Retinal pigment epithelial cell (primary cell): Measurements from ENCODE around the gene PCED1B.

Experiments used
- DNase-seq: peaks from one replicate; pipeline ENCODE4 v3.0.0-alpha.2; 2010; ENCODE audit warnings: low read depth
- H3K4me3 ChIP-seq: 2 replicates; pipeline ENCODE4 v1.5.1; 2011; ENCODE audit warnings: mild to moderate bottlenecking, low read length, control low read depth, moderate library complexity
- TF ChIP-seq, protein P1 (sequence below): conservative IDR thresholded peaks from 2 replicates; pipeline ENCODE4 v1.5.1; 2011; ENCODE audit warnings: low read depth, low read length, control low read depth, inconsistent platforms

Gene PCED1B

DNA sequence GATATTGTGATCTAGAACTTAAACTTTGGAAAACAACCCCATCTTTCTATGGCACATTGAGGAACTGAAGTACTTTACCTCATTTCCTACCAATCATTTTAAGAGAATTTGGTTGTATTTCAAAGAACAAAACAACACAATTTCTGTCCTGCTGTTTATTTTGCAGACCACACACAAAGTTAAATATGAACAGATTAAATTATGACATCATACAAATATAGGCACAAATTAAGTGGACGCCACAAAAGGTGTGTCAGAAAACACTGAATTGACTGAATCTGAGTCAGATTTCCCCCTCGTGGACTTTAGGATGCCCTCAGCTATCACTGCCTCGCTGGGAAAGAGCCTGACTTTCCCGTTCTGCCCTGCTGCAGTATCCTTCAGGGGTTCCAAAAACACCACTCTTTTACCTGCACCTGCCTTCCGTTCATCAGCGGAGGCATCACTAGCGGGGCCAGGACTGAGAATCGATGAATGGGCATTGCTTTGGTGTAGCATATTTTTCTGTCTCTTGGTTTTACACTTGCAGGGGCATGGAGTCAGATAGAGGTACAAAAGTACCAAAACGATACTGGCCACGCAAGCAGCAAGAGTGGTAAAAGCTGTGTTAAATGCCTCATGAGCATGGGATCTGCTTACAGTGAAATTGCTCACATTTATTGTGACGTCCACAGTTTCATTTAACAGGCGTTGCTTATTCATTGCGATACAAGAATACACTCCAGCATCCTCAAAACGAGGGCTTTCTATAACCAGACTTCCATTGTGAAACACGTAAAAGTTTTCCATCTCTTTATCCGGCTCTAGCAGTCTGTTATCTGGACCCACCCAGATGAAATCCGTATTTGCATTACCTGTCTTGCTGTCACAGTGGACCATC, 2.0 kb upstream of the PCED1B start:
- TF ChIP-seq, protein P1, sequence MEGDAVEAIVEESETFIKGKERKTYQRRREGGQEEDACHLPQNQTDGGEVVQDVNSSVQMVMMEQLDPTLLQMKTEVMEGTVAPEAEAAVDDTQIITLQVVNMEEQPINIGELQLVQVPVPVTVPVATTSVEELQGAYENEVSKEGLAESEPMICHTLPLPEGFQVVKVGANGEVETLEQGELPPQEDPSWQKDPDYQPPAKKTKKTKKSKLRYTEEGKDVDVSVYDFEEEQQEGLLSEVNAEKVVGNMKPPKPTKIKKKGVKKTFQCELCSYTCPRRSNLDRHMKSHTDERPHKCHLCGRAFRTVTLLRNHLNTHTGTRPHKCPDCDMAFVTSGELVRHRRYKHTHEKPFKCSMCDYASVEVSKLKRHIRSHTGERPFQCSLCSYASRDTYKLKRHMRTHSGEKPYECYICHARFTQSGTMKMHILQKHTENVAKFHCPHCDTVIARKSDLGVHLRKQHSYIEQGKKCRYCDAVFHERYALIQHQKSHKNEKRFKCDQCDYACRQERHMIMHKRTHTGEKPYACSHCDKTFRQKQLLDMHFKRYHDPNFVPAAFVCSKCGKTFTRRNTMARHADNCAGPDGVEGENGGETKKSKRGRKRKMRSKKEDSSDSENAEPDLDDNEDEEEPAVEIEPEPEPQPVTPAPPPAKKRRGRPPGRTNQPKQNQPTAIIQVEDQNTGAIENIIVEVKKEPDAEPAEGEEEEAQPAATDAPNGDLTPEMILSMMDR: no peak
- DNase-seq: no peak
- peak overlapping the region; percentile 74 for H3K4me3 ChIP-seq

DNA sequence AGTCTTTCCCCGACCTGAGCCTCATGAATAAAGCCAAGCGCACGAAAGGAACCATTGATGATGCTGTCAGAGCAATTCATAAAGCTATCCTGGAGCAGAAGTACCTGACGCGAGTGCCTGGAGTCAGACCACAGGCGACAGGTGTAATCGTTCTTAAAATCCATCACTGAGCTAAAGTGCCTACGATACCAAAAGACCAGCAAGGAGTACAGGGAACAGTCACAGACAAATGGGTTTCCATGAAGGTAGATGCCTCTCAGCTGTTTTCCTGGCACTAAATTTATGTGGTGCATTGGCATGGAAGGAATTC, 1.4 kb upstream of the PCED1B start:
- TF ChIP-seq, protein P1: no peak
- DNase-seq: no peak
- H3K4me3 ChIP-seq: peak overlapping the region; percentile 74

DNA sequence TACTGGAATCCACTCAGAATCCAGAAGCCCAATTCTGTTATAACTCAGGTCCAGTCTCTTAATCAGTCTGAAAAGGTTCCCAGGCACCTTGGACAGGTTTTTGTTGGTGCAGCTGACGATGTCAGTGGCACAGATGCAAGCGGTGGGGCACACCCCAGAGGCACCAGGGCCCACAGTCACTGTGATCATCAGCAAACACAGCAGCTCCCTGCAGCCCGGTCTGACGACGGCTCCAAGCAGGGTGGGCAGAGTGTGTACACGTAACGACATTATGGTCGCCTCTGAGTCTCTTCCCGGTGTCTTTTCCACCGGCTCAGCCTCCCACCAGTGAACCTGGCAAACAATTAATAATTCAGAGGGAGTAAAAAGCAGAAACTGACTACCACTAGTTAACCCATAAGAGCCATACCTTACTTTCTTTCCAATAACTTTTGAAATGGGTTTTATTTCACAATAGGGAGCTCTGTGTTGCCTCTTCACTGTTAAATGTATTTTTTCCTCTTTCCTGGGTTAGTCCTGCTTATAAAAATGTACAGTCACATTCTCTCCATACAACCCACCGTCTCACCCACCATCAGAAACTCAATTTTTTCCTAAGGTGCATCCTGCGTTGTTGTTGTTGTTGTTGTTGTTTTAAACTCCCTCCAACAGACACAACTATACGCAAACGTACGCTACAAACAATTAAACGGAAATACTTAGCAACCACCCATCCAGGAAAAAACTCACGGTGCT, 521 bp upstream of the PCED1B start:
- DNase-seq: no peak
- TF ChIP-seq, protein P1: no peak
- H3K4me3 ChIP-seq: peak overlapping the region; percentile 74

DNA sequence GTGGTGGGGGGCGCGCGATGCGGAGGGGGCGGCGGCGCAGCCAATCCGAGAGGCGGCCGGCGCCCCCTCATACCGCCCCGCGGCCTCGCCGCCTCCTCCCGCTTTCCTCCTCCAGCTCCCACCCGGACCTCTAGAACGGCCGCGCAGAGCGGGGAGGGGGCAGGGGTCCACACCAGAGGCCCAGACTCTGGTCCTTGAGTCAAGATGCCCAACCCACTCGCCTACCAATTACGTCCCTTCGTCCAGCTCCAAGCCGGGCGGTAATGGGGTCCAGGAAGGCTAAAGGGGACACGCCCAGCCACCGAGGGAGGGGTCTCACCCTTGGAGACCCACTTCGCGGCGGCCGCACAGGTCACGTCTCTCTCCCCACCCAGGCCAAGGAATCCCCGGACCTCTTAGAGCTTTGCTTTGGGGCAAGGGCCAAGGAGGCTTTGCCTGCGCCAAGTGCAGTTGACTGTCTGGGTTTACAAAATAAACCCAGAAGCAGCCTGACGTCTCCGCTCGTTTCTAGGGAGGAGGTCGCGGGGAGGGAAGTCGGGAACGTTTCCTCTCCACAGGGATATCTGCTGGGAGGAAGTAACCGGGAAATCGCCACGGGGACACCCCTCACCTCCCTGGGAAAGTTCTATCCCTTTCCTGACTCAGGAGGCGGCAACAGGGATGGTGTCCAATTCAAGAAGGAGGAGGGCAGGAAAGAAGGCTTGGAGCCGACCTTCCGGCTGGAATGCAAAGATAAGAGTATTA, 732 bp downstream of the PCED1B start:
- DNase-seq: no peak
- H3K4me3 ChIP-seq: peak overlapping the region; percentile 74
- TF ChIP-seq, protein P1: no peak

DNA sequence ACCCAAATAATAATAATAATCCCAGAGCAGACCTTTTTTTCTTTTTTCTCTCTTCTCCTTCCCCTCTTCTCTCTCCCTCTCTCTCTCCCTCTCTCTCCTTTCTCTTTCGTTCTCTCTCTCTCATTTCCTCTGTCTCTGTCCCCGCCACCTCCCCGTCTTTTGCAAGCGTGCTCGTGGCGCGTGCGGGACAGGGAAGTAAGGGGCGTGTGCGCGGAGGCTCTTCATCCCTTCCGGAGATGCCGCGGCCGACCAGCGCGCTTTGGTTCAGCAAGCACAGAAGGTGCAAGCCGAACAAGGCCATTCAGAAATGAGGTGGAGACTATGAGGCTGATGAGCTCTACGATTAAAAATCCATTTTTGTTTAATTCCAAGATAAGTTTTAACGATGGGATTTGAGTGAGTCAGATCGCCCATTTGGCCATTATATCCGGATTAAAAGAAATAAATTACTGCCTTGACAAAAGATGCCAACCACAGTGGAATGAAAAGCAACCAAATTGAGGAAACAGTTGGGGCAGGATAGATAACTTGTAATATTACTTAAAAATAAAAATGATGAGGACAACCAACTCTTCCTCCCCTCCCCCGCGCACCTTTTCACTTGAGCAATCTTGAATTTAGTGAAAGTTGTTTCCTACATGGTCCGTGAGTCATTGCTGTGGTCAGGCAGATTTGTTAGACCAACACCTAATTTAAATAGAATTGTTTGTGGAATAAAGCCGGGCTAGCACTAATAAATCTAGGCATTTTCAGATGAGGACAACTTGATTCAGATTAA, 1.5 kb downstream of the PCED1B start:
- H3K4me3 ChIP-seq: peak overlapping the region; percentile 74
- DNase-seq: peak; percentile 67
- TF ChIP-seq, protein P1: no peak

DNA sequence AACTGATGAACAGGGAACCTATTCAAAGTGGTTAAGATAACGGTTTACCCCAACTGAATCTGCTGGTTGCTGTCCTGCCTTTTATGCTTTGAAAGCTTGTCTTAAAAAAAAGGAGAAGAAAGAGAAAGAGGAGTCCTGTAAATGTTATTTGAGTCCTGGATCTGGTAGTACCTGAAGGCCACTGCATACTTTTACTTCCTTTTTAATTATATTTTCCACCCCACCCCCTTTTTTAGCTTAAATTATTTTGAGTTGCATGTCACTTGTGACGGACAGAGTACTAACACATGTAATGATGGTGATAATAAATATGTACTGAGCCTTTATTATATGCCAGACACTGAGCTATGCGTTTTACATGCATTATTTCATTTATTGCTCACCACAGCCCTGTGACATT, 2.9 kb downstream of the PCED1B start:
- no peak for DNase-seq
- no peak overlapping the region for H3K4me3 ChIP-seq
- TF ChIP-seq, protein P1: no peak
